Aorta (tissue), 5 donors: ENCODE measurements around the gene PFN3. TPM values are rescaled to one million over a fixed set of nuclear protein-coding genes. Genes with fewer than 3 reads are reported as not detected.

Experiments used
- ATAC-seq: fragments of 200-7000 bp; cut with Tn5 transposase; one replicate; pipeline ENCODE4 v1.9.1; 2022; ENCODE audit warnings: moderate library complexity; ENCODE audit not compliant: low FRiP score
- DNase-seq, 2 donors: peaks; one replicate each; pipeline ENCODE4 v3.0.0-alpha.2; 2020
- H3K27ac ChIP-seq, 2 donors: one replicate each; pipeline ENCODE4 v1.5.1; 2013; ENCODE audit warnings: low read length in 2 of 2, mild to moderate bottlenecking in 2 of 2, moderate library complexity in 2 of 2, control low read depth in 1 of 2, inconsistent platforms in 1 of 2, low read depth in 1 of 2
- H3K27me3 ChIP-seq, 2 donors: one replicate each; pipeline ENCODE4 v1.6.1; 2013; ENCODE audit warnings: control low read depth in 1 of 2, low read length in 1 of 2, mild to moderate bottlenecking in 1 of 2, moderate library complexity in 1 of 2; ENCODE audit not compliant: insufficient read depth in 2 of 2, control insufficient read depth in 1 of 2
- H3K36me3 ChIP-seq, 2 donors: one replicate each; pipeline ENCODE4 v1.6.1; 2013; ENCODE audit warnings: control low read depth in 1 of 2, low read length in 1 of 2, mild to moderate bottlenecking in 1 of 2; ENCODE audit not compliant: insufficient read depth in 2 of 2, control insufficient read depth in 1 of 2
- H3K4me1 ChIP-seq, 2 donors: one replicate each; pipeline ENCODE4 v1.6.1; 2013; ENCODE audit warnings: low read length in 2 of 2, control low read depth in 1 of 2, mild to moderate bottlenecking in 1 of 2, moderate library complexity in 1 of 2; ENCODE audit not compliant: insufficient read depth in 2 of 2, control insufficient read depth in 1 of 2
- H3K4me3 ChIP-seq, 2 donors: one replicate each; pipeline ENCODE4 v1.5.1; 2013; ENCODE audit warnings: low read length in 2 of 2, control low read depth in 1 of 2, mild to moderate bottlenecking in 1 of 2
- H3K9me3 ChIP-seq: one replicate; pipeline ENCODE4 v1.6.1; 2013; ENCODE audit warnings: mild to moderate bottlenecking, low read length; ENCODE audit not compliant: control insufficient read depth
- WGBS, 2 donors: extraction: QIAGEN DNeasy Blood & Tissue Kit; methylation state at CpG; one replicate each; pipeline ENCODE4 v1.1.7; 2013; 5-methylcytosine and 5-hydroxymethylcytosine counted together
- intact Hi-C, 2 donors: fragments of 100-400 bp; cut with DNase I; formaldehyde crosslinking; loops; one replicate each; pipeline versions ENCODE4 v1.14.2 to v1.15.0; 2022
- polyA plus RNA-seq, 2 donors: library from polyadenylated mRNA; stranded (reverse); fragments of 200-250 nt; gene quantifications; one replicate each; pipeline ENCODE4 v1.2.3, GENCODE V29; 2013
- total RNA-seq, 2 donors: library from RNA; stranded (reverse); fragmentation: NEBNext Ultra II Directional; extraction: Animal tissue kit (Norgen Biotek cat#: 25700); gene quantifications; one replicate each; pipeline ENCODE4 v1.2.1, GENCODE V29; 2021
- donor health status: healthy with polysubstance abuse.
- donor health status: Bipolar disorder and iron deficiency.
- donor health status: DM: no; HTN: no; CAD: no.
- donor health status: DM: no; HTN: no; CAD: no.
- donor health status: DM: yes; HTN: yes; CAD: no.

The PFN3 gene
- total and polyA plus RNA-seq, 4 donors, result not detected

GRCh38 chr5:177431317-177432142 is 31.1 kb upstream of the PFN3 start:
- DNase-seq (peak; percentile 60 to 77), ATAC-seq (no peak)
- no peaks in the 10 kb centered on the region for H3K36me3 ChIP-seq
- H3K27me3 ChIP-seq, result no peaks in the 10 kb centered on the region
- H3K4me3 ChIP-seq, result no peak overlapping the region
- H3K9me3 ChIP-seq, result no peaks in the 10 kb centered on the region
- peaks cover 0 to 3% of the 10 kb centered on the region in 2 donors for H3K4me1 ChIP-seq
- 82 to 88% methylated on average over 28 to 29 of the region's 29 CpGs for WGBS, 2 donors
- no peak overlapping the region for H3K27ac ChIP-seq
- intact Hi-C loops, result no loop called here

- intact Hi-C loops, result no loop called here
- ATAC-seq (no peak), DNase-seq (no peak)
- Histone ChIP-seq H3K36me3 (no peaks in the 10 kb centered on the region), H3K4me3 (no peak overlapping the region), H3K4me1 (peaks cover 0 to 3% of the 10 kb centered on the region in 2 donors), H3K27me3 (no peaks in the 10 kb centered on the region), H3K9me3 (no peaks in the 10 kb centered on the region), H3K27ac (no peak overlapping the region)
- WGBS, 2 donors, result 92 to 99% methylated on average over 7 of the region's 7 CpGs
Measured at GRCh38 chr5:177430972-177431316, 30.5 kb upstream of the PFN3 start.

GRCh38 chr5:177430140-177430951 is 29.9 kb upstream of the PFN3 start:
- WGBS, 2 donors, result 94 to 95% methylated on average over 26 of the region's 26 CpGs
- Histone ChIP-seq H3K36me3 (no peaks in the 10 kb centered on the region), H3K9me3 (no peaks in the 10 kb centered on the region), H3K4me3 (no peak overlapping the region), H3K27me3 (no peaks in the 10 kb centered on the region), H3K27ac (no peak overlapping the region), H3K4me1 (peaks cover 0 to 3% of the 10 kb centered on the region in 2 donors)
- peak in 1 of 2 donors; percentile 49 for DNase-seq
- intact Hi-C loops, result no loop called here
- ATAC-seq, result no peak

GRCh38 chr5:177429248-177430040 is 29.0 kb upstream of the PFN3 start:
- no peaks in the 10 kb centered on the region for H3K36me3 ChIP-seq
- H3K9me3 ChIP-seq, result no peaks in the 10 kb centered on the region
- no peak overlapping the region for H3K4me3 ChIP-seq
- WGBS, 2 donors, result 90 to 91% methylated on average over 6 of the region's 6 CpGs
- no peak overlapping the region for H3K27ac ChIP-seq
- DNase-seq (peak; percentile 80 to 90), ATAC-seq (no peak)
- no peaks in the 10 kb centered on the region for H3K27me3 ChIP-seq
- peaks cover 0 to 3% of the 10 kb centered on the region in 2 donors for H3K4me1 ChIP-seq
- intact Hi-C loops, result no loop called here

- DNase-seq (no peak), ATAC-seq (no peak)
- Histone ChIP-seq H3K36me3 (no peaks in the 10 kb centered on the region), H3K4me1 (peaks cover 0 to 3% of the 10 kb centered on the region in 2 donors), H3K27me3 (no peaks in the 10 kb centered on the region), H3K9me3 (no peaks in the 10 kb centered on the region), H3K4me3 (no peak overlapping the region), H3K27ac (no peak overlapping the region)
- WGBS, 2 donors, result 88 to 89% methylated on average over 10 of the region's 10 CpGs
- intact Hi-C loops, result no loop called here
Measured at GRCh38 chr5:177428574-177429217, 28.2 kb upstream of the PFN3 start.

- Histone ChIP-seq H3K36me3 (no peaks in the 10 kb centered on the region), H3K9me3 (no peaks in the 10 kb centered on the region), H3K4me1 (peaks cover 0 to 3% of the 10 kb centered on the region in 2 donors), H3K27ac (no peak overlapping the region), H3K27me3 (no peaks in the 10 kb centered on the region), H3K4me3 (no peak overlapping the region)
- peak in 1 of 2 donors; percentile 55 for DNase-seq
- no peak for ATAC-seq
- intact Hi-C loops, result loop anchor here in 1 of 2 donors (2.0 kb wide), 2 partner anchors 27 to 69 kb away; partner anchors contain the start of gene PDLIM7
- 81 to 85% methylated on average over 11 of the region's 11 CpGs for WGBS, 2 donors
Measured at GRCh38 chr5:177427919-177428573, 27.6 kb upstream of the PFN3 start.

GRCh38 chr5:177427211-177427822 is 26.9 kb upstream of the PFN3 start:
- DNase-seq (no peak), ATAC-seq (no peak)
- Histone ChIP-seq H3K36me3 (no peaks in the 10 kb centered on the region), H3K4me3 (peak overlapping the region; percentile 63 to 86), H3K4me1 (peaks cover 0 to 3% of the 10 kb centered on the region in 2 donors), H3K27ac (no peak overlapping the region), H3K27me3 (no peaks in the 10 kb centered on the region), H3K9me3 (no peaks in the 10 kb centered on the region)
- intact Hi-C loops, result loop anchor here in 1 of 2 donors (2.0 kb wide), 2 partner anchors 27 to 69 kb away; partner anchors contain the start of gene PDLIM7
- 19 to 22% methylated on average over 11 of the region's 11 CpGs for WGBS, 2 donors
